GM12892 (cell line): ENCODE data around the gene MAPK14.

ENCODE experiments used
- POLR2A ChIP-seq: IDR thresholded peaks from 2 replicates; pipeline ENCODE4 v1.6.1; 2011; ENCODE audit warnings: low read depth, low read length, control low read depth
- POLR2AphosphoS5 ChIP-seq: IDR thresholded peaks from 2 replicates; pipeline ENCODE4 v1.6.1; 2011; ENCODE audit warnings: low read depth, low read length, control low read depth
- TAF1 ChIP-seq: IDR thresholded peaks from 2 replicates; pipeline ENCODE4 v1.6.1; 2011; ENCODE audit warnings: low read depth, mild to moderate bottlenecking, control low read depth, low read length, borderline replicate concordance

- TF ChIP-seq TAF1 (no peak), POLR2AphosphoS5 (no peak), POLR2A (no peak)
Measured at GRCh38 chr6:36132246-36132895, 104.8 kb downstream of the MAPK14 start.
